RCC 7860 (cell line): Measurements from ENCODE around the gene ZNF497.
"Not testable (repeated sequence)": the region's sequence is repeated elsewhere in the genome, so short reads cannot be mapped to it uniquely, and the experiment has no call there.

Source experiments
- DNase-seq: peaks from one replicate; pipeline ENCODE4 v3.0.0-alpha.2; 2015; ENCODE audit warnings: low spot score
- FAIRE-seq: peaks from 2 replicates; lab custom pipeline; 2012; peaks lifted over from hg19 to GRCh38; lab: Jason Lieb, UNC

ZNF497 gene

GRCh38 chr19:58317476-58318072 lies 45.0 kb downstream of the ZNF497 start:
- FAIRE-seq (no peak), DNase-seq (no peak)

- FAIRE-seq (no peak), DNase-seq (no peak)
These were observed 47.0 kb downstream of the ZNF497 start for GRCh38 chr19:58315580-58315979.

- FAIRE-seq (no peak), DNase-seq (no peak)
These were observed 51.1 kb downstream of the ZNF497 start for GRCh38 chr19:58311345-58311865.

DNA sequence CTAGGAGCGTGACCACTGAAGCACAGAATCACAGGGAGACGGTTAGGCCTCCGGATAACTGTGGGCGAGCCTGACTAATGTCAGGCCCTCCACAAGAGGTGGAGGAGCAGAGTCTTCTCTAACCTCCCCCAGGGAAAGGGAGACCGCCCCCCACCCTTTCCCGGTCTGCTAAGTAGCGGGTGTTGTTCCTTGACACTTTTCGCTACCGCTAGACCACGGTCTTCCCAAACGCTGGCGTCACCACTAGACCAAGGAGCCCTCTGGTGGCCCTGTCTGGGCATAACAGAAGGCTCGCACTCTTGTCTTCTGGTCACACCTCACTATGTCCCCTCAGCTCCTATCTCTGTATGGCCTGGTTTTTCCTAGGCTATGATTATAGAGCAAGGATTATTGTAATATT lies 51.9 kb downstream of the ZNF497 start:
- FAIRE-seq, DNase-seq: not testable (repeated sequence)

GRCh38 chr19:58307736-58308135 lies 54.8 kb downstream of the ZNF497 start:
- DNase-seq (no peak), FAIRE-seq (no peak)

- FAIRE-seq (no peak), DNase-seq (no peak)
These were observed 56.6 kb downstream of the ZNF497 start for GRCh38 chr19:58305932-58306323.

DNA sequence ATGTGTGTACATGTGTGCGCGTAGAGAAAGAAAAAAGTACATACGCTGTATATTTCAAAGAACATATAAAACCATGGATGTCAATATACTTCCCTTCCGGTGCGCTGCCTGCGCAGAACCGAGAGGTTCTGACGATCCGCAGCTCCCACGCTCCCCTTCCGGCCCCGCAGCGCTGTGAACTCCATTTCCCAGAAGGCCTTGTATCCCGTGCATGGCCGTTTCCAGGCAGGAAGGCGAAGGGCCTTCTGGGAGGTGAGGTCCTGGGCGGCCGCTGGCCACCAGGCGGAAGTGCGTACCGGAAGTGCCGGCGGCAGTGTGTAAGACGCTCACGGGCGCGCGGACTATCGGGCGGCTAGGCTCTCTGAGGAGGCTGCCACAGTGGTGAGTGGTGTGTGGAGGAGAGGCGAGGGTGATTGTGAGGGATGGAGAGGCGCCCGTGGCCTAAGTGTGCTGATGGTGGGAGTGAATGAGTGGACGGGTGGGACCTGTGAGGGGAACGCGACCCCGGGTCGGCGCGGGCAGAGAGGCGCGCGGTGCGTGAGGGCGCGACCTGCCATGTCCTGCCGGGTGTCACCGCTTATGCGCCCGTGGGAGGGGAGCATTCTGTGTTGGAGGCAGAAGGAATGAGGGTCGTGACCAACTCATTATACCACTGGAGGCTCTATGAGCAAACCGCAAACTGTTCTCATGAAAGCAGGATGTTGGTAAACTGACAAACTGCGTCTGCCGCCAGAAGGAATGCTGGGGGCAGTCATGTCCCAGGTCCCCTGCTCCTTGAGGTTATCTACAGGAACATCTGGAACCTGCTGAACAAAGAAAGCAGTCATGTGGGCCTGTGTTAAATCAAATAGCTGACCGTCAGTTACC lies 57.3 kb downstream of the ZNF497 start, which contains the start of gene ERVK3-1:
ERVK3-1 (plus strand) TSS at position 313 of the 867 bp plus-strand sequence. CDS start 6,792 bp downstream, outside the sequence.
- FAIRE-seq (peak; percentile 67), DNase-seq (peak; percentile 86)

DNA sequence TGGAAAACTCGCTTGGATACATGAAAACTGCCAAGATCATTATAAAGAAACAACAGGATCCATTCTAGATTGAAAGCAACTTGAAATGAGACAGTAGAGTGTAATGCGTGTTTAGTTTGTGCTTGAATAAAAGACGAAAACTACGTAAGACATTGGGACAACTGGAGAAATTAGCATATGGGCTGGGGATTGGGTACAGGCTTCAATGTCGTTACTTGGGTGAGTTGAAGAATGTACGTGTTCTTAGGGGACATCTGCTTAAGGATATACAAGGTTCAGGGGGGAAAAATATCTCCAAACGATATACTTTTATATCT lies 57.8 kb downstream of the ZNF497 start:
- DNase-seq (no peak), FAIRE-seq (no peak)
